Epithelial cell of proximal tubule (primary cell): Measurements from ENCODE around the gene GPC4. TPM values are rescaled to one million over a fixed set of nuclear protein-coding genes. Genes with fewer than 3 reads are reported as not detected.

Source experiments
- DNase-seq: peaks from one replicate; pipeline ENCODE4 v3.0.0-alpha.2; 2011; ENCODE audit warnings: low read depth
- H3K4me3 ChIP-seq: 2 replicates; pipeline ENCODE4 v1.5.1; 2011; ENCODE audit warnings: low read depth, mild to moderate bottlenecking, low read length
- total RNA-seq: library from RNA; depleted of rRNA; stranded (reverse); fragments of >200 nt; gene quantifications from 2 replicates; pipeline ENCODE4 v1.2.3, GENCODE V29; 2015
- TF ChIP-seq, protein P1 (sequence below): conservative IDR thresholded peaks from 2 replicates; pipeline ENCODE4 v1.5.1; 2012; ENCODE audit warnings: low read depth, mild to moderate bottlenecking, low read length

GPC4 gene
- 8.0 and 14.2 TPM in 2 replicates for total RNA-seq

DNA sequence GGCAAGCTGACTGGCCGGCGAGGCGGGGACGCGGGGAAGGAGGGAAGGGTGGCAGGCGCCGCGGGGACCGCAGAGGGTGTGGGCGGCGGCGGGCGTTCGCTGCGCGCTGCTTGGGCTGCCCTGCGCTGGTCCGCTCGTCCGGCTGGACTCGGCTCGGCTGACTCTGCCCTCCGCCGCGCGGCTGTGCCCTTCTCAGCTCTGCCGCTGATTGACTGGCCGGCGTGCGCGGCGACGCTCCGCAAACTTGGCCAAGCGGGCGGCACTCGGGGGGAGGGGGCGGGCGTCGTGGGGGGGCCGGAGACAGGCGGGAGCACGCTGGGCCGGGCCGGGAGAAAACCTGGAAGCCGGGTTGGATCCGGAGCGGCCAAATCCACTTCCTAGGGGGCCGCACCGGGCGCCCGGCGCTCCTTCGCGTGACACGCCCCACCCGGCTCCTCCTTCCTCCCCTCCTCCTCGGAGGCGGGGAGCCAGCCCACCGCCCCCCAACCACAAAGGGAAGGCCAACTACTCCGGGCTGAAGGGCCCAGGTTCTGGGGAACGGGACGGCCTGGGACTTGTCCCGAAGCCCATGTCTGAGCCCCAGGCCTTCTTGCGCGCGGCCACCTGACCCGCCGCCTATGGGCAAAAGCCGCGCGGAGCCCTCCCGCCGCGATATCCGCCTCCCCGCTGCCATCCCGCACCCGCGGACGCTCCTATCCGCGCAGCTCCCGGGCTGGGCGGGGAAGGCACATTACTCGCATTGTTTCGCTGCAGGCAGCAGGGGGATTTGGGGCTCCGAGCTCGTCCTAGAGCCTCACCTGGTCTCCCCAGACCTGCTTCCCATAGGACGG lies at the start of gene GPC4:
GPC4 (minus strand) TSS at position 214 of the 830 bp plus-strand sequence. CDS start 524 bp downstream, outside the sequence.
- no peak for DNase-seq
- peak within 1 kb of the TSS; percentile 80 for H3K4me3 ChIP-seq
- TF ChIP-seq, protein P1, sequence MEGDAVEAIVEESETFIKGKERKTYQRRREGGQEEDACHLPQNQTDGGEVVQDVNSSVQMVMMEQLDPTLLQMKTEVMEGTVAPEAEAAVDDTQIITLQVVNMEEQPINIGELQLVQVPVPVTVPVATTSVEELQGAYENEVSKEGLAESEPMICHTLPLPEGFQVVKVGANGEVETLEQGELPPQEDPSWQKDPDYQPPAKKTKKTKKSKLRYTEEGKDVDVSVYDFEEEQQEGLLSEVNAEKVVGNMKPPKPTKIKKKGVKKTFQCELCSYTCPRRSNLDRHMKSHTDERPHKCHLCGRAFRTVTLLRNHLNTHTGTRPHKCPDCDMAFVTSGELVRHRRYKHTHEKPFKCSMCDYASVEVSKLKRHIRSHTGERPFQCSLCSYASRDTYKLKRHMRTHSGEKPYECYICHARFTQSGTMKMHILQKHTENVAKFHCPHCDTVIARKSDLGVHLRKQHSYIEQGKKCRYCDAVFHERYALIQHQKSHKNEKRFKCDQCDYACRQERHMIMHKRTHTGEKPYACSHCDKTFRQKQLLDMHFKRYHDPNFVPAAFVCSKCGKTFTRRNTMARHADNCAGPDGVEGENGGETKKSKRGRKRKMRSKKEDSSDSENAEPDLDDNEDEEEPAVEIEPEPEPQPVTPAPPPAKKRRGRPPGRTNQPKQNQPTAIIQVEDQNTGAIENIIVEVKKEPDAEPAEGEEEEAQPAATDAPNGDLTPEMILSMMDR: no peak

DNA sequence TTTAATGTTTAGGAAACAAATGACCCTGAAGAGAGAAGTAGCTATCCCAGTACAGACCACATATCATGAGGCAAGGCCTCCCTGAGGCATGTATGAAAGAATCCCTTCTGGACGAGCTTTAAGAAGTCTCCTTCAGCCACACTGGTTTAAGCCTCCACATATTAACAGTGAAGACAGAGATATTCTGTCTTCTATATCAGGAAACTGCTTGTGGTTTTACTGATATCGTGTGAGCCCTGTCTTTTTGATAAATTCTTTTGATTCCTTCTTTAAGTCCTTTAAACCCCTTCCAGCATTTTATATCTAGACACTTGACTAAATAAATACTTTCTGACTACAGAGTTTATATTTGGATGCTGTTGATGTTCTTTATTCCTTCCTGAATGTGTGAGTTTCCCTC lies 45.9 kb upstream of the GPC4 start:
- no peak overlapping the region for H3K4me3 ChIP-seq
- TF ChIP-seq, protein P1: no peak
- no peak for DNase-seq

DNA sequence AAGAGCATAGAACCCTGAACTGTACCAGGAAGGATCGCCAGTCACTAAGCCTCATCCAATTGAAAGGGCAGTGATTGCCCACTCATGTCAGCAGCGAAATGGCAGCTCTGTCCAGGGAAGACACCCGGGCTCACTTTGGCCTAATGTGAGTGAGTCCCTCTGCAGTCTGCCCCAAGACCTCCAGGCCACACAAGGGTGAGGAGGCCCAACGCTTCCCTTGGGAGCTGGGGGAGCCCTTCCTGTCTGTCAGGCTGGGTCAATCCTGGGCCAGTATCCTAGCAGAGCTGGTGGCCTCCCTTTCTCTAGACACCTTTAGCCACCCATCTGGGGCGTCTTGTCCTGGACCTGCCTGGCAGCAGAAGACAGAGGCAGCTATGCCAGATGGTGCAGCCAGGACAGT lies 39.6 kb upstream of the GPC4 start:
- TF ChIP-seq, protein P1: no peak
- no peak overlapping the region for H3K4me3 ChIP-seq
- DNase-seq: no peak

DNA sequence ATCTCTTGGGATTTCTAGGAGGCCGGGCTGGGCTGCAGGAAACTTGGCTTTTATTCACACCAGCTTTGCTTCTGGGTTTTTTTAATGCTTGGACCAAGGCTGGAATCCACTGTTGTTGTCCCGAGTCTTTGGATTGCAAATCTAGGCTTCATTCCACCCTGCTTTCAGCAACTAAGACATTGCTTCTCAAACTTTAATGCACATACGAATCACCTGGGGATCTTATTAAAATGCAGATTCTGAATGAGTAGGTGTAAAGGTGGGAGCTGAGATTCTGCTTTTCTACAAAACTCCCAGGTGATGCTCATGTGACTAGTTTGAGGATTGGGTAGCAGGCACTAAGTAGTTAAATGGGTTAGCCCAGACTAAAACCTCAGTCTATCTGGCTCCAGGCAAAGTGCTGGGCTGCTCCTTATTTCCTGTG lies 39.2 kb upstream of the GPC4 start:
- TF ChIP-seq, protein P1: no peak
- H3K4me3 ChIP-seq: no peak overlapping the region
- no peak for DNase-seq

DNA sequence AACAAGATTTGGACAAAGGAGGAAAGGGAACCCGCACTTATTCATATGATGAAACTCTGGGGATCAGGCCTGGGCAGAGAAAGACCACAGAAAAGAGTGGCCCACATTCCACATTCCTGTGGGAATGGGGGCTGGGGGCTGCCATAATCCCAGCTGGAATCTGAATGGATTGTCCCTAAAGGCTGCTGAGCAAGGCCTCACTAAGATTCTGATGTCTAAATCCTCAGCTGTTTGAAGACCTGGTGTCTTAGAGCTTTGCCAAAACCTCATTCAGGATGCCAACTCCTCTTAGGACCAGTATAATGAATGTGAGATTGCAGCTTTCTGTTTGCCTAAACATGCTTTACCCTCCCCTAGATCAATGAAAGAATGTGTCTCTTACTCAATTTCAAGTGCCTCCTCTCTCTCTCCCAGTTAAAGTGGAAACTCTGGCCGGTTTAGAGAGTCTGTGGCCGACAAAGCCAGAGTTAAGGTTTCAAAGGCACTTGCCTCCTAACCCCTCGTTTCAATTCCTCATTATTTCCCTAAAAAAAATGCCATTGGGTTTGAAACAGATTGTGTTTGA lies 33.3 kb upstream of the GPC4 start:
- no peak overlapping the region for H3K4me3 ChIP-seq
- no peak for DNase-seq
- TF ChIP-seq, protein P1: no peak

DNA sequence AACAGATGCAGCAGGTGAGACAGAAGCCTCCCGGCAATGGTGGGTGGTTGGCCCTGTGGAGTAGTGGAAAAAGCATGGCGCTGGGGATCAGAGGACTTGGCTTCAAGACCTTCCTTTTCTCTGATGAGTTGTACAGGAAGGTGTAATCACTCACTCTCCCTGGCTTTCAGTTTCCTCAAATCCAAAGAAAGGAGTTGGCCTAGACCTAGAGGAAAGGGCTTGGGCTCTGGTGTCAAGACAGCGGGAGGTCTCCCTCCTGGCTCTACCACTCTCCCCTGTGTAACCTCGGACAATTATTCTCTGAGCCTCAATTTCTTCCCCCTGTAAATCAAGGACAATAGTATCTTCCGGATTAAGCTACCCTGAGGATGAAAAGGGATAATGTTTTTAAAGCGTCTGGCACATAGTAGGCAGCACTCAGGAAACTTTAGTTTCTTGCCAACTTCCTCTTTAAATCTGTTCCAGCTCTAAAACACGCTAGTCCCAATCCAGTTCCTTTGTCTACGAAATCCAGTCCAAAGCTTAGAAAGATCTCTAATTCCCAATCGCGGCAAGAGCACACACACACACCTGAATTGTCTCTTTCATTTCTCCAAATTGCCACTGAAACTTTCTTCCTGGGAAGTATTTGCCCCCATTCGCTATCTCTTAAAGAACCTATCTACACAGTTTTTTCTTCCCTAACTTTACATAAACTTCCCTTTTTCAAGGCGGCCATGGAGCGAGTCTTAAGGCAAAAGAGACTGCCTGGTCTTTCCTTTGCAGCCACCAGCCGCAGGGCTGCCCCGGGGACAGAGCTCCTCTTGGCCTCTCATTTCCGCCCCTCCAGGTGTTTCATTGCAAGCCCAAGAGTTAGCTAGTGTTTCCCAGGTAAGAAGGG lies 29.9 kb upstream of the GPC4 start:
- H3K4me3 ChIP-seq: peak overlapping the region; percentile 54
- peak; percentile 38 for DNase-seq
- TF ChIP-seq, protein P1: no peak
